Mesodermal cell (in vitro differentiated cells): ENCODE data around the gene SLC30A10.
"Not testable (repeated sequence)": the region's sequence is repeated elsewhere in the genome, so short reads cannot be mapped to it uniquely, and the experiment has no call there.

Experiments
- H3K27ac ChIP-seq: 2 replicates; pipeline ENCODE4 v1.7.0; 2013; ENCODE audit warnings: mild to moderate bottlenecking, low read depth, low read length, moderate library complexity; ENCODE audit not compliant: severe bottlenecking
- H3K36me3 ChIP-seq: 2 replicates; pipeline ENCODE4 v1.7.1; 2013; ENCODE audit warnings: mild to moderate bottlenecking, low read length, moderate library complexity; ENCODE audit not compliant: control insufficient read depth, insufficient read depth
- H3K4me1 ChIP-seq: one replicate; pipeline ENCODE4 v1.7.1; 2013; ENCODE audit warnings: mild to moderate bottlenecking, low read length; ENCODE audit not compliant: insufficient read depth, control insufficient read depth, poor library complexity, severe bottlenecking
- H3K4me3 ChIP-seq: 2 replicates; pipeline ENCODE4 v1.7.0; 2013; ENCODE audit warnings: low read length, control low read depth, mild to moderate bottlenecking; ENCODE audit not compliant: insufficient read depth, poor library complexity, severe bottlenecking; ENCODE audit errors: extremely low read depth
- H3K9me3 ChIP-seq: 2 replicates; pipeline ENCODE4 v1.7.1; 2013; ENCODE audit warnings: mild to moderate bottlenecking, low read length, moderate library complexity; ENCODE audit not compliant: control insufficient read depth
- WGBS, 2 experiments: methylation state at CpG; one replicate each; pipeline ENCODE4 v1.1.5; 2013; ENCODE audit warnings: missing lambda C conversion rate in 2 of 2; ENCODE audit not compliant: insufficient coverage in 2 of 2; 5-methylcytosine and 5-hydroxymethylcytosine counted together

SLC30A10 gene

DNA sequence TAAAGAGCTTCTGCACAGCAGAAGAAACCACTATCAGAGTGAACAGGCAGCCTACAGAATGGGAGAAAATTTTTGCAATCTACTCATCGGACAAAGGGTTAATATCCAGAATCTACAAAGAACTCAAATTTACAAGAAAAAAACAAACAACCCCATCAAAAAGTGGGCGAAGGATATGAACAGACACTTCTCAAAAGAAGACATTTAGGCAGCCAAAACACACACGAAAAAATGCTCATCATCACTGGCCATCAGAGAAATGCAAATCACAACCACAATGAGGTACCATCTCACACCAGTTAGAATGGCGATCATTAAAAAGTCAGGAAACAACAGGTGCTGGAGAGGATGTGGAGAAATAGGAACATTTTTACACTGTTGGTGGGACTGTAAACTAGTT lies 36.5 kb downstream of the SLC30A10 start:
- H3K4me1 ChIP-seq, H3K36me3 ChIP-seq, H3K27ac ChIP-seq, H3K4me3 ChIP-seq, H3K9me3 ChIP-seq: not testable (repeated sequence)
- WGBS, 2 experiments: 100% methylated on average over 1 of the region's 4 CpGs

GRCh38 chr1:219888667-219889066 lies 39.7 kb downstream of the SLC30A10 start:
- H3K36me3 ChIP-seq, H3K4me1 ChIP-seq, H3K27ac ChIP-seq, H3K4me3 ChIP-seq, H3K9me3 ChIP-seq: not testable (repeated sequence)
- no CpG with 5 or more reads among the region's 4 CpGs for WGBS, 2 experiments

- Histone ChIP-seq H3K4me1 (no peaks in the 10 kb centered on the region), H3K36me3 (no peaks in the 10 kb centered on the region), H3K9me3 (no peaks in the 10 kb centered on the region), H3K27ac (no peak overlapping the region), H3K4me3 (no peak overlapping the region)
- WGBS, 2 experiments: no CpG with 5 or more reads among the region's 2 CpGs
These were observed 42.7 kb downstream of the SLC30A10 start for GRCh38 chr1:219885680-219886079.

DNA sequence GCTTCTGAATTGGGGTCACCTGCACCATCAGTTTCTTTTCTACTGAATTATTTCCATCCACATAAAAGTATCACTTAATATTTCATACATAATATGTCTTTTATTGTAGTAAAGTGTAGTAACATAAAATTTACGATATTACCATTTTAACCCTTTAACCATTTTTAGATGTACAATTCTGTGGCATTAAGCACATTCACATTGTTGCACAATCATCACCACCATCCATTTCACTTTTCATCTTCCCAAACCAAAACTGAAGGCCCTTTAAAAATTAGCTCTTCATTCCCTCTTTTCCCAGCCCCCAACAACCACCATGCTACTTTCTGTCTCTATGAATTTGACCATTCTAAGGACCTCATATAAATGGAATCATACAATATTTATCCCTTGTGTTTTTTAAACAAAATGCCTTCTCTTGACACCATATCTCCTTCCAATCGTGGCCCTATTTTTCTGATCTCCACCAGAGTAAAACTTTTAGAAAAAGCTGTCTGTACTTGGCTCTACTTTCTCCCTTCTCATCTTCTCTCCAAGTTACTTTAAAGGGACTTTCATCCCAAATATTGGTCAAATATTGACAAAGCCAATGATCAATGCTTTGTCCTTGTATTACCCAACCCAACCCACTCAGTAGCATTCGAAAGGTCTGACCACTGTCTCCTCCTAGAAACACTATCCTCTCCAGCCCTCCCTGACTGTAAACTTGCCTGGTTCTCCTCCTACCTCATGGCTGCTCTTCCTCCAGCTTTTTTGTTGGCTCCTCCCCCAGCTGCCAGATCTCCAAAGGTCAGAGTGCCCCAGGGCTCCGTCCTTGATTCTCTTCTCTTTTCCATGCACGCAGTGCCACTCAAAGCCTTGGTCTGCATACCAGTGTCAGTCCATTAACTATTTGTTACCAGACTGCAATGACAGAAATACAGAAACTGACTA lies 44.7 kb downstream of the SLC30A10 start:
- no peaks in the 10 kb centered on the region for H3K9me3 ChIP-seq
- no peak overlapping the region for H3K4me3 ChIP-seq
- 52 to 71% methylated on average over 4 to 5 of the region's 5 CpGs for WGBS, 2 experiments
- no peaks in the 10 kb centered on the region for H3K4me1 ChIP-seq
- no peaks in the 10 kb centered on the region for H3K36me3 ChIP-seq
- no peak overlapping the region for H3K27ac ChIP-seq

GRCh38 chr1:219882755-219883154 lies 45.6 kb downstream of the SLC30A10 start:
- no CpG with 5 or more reads among the region's 3 CpGs for WGBS, 2 experiments
- Histone ChIP-seq H3K36me3 (no peaks in the 10 kb centered on the region), H3K4me1 (no peaks in the 10 kb centered on the region), H3K9me3 (no peaks in the 10 kb centered on the region), H3K4me3 (no peak overlapping the region), H3K27ac (no peak overlapping the region)

DNA sequence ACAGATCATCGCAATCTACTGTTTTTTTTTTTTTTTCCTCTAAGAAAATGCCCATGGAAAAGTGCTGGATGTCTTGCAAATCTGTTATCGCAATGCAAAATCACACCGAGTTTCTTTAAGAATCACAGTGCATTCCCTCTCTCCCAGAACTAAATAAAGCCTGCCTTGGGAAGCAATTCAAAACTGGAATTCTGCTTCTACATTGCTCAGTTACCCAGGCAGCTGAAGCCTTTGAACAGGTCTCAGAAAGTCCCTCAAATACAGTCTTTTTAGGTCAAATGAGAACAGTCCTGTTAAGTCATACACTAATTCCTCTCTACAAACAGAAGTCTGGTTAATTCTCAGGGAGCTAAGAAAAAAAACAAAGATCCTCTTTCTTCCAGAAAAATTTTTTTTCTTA lies 46.3 kb downstream of the SLC30A10 start:
- H3K9me3 ChIP-seq: no peaks in the 10 kb centered on the region
- no peaks in the 10 kb centered on the region for H3K4me1 ChIP-seq
- no peaks in the 10 kb centered on the region for H3K36me3 ChIP-seq
- no peak overlapping the region for H3K27ac ChIP-seq
- no peak overlapping the region for H3K4me3 ChIP-seq
- WGBS, 2 experiments: 83 to 94% methylated on average over 1 to 3 of the region's 3 CpGs

DNA sequence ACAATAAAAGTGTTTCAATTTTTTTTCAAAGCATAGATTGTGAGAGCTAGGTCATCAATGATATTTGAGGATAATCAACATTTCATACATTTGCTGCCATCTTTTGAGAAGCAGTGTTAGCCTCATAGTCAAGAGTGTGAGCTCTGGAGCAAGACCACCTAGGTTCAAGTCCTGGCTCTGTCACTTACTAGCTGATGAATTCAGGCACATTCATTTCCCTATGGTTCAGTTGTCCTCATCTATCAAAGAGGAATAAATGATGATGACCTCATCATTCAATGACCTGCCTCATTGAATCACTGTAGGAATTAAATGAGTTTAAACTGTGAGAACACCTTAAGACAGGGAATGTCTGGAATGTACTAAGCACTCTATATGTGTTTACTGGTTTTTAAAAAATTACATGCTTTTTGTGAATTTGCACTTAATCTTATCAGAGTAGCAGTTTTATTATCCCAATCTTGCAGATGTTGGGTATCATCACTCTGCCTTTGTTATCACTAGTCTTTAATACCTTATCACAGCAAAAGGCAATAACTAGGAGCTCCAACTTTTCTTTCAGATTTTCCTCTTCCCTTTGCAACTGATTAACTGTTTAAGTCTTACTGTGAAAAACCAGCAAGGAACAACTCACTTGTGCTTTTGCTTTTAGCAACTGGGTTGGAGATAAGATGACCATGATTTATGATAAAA lies 47.4 kb downstream of the SLC30A10 start:
- Histone ChIP-seq H3K27ac (no peak overlapping the region), H3K4me1 (no peaks in the 10 kb centered on the region), H3K4me3 (no peak overlapping the region), H3K36me3 (no peaks in the 10 kb centered on the region), H3K9me3 (no peaks in the 10 kb centered on the region)

DNA sequence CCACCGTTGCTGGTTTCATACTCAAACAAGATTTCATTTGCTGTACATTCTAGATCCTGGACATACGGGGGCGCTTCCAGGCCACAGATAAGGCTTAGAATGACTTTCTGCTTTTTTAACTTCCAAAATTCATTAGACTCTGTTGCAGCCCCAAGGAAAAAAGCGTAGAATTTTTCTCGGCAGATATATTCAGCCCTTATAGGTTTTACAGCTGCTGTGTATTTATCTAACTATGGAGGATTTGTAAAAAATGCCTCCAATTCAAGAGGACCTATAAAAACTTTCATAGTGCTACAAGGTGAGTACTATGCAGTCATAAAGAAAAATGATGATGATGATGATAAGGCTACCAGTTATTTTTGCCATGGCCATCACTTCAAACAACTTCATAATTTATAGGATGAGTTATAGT lies 51.6 kb downstream of the SLC30A10 start:
- Histone ChIP-seq H3K27ac (no peak overlapping the region), H3K36me3 (no peaks in the 10 kb centered on the region), H3K4me1 (no peaks in the 10 kb centered on the region), H3K9me3 (no peaks in the 10 kb centered on the region), H3K4me3 (no peak overlapping the region)
- WGBS, 2 experiments: 78 to 84% methylated on average over 3 to 4 of the region's 5 CpGs

DNA sequence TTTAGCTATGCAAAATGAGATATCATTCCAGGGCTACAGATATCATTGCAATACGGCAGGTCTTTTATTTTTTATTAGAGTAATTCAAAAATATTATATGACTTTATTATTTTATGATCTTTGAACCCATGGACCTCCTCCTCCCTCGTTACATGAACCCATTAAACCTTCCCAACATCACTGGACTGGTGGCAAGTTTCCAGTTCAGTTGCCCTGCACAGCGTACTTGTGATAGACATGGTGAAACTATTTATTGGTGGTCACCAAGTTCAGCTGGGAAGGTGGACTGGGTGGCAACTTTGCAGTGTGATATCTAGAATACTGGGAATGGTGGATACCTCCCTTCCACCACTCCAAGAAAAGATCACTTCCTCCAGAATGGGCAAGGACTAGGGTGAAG lies 52.5 kb downstream of the SLC30A10 start:
- Histone ChIP-seq H3K36me3 (no peaks in the 10 kb centered on the region), H3K4me1 (no peaks in the 10 kb centered on the region), H3K4me3 (no peak overlapping the region), H3K27ac (no peak overlapping the region), H3K9me3 (no peaks in the 10 kb centered on the region)
- no CpG with 5 or more reads among the region's 3 CpGs for WGBS, 2 experiments

DNA sequence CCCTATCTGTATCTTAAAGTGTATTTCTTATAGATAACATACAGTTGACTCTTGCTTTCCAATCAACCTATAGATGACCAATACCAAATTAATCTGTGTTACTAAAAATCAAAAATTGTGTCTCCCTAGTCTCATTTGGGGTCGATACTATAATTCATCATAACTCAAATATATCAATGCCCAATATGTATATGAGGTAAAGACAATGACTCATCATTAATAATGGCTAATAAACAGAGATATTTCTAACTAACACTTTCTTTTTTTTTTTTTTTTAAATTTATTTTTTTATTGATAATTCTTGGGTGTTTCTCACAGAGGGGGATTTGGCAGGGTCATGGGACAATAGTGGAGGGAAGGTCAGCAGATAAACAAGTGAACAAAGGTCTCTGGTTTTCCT lies 55.8 kb downstream of the SLC30A10 start:
- H3K9me3 ChIP-seq, H3K36me3 ChIP-seq, H3K4me3 ChIP-seq, H3K4me1 ChIP-seq, H3K27ac ChIP-seq: not testable (repeated sequence)
- no CpG with 5 or more reads among the region's 1 CpG for WGBS, 2 experiments
